Measurements from ENCODE around the gene MFSD12. TPM values are rescaled to one million over a fixed set of nuclear protein-coding genes. Genes with fewer than 3 reads are reported as not detected.
"Not testable (repeated sequence)": the region's sequence is repeated elsewhere in the genome, so short reads cannot be mapped to it uniquely, and the experiment has no call there.

MFSD12 gene
- total RNA-seq, 1 donor: 37.8 TPM

- no peaks in the 10 kb centered on the region for H3K9me3 ChIP-seq (ENCODE audit: low read depth, low read length)
- H3K4me1 ChIP-seq (ENCODE audit: insufficient read depth, low read length): peaks cover 10% of the 10 kb centered on the region
- H3K27me3 ChIP-seq (ENCODE audit: insufficient read depth, low read length): no peaks in the 10 kb centered on the region
- no peak overlapping the region for H3K4me3 ChIP-seq (ENCODE audit: low read length)
These were observed 39.7 kb downstream of the MFSD12 start for GRCh38 chr19:3517638-3518037.

- Histone ChIP-seq H3K27me3 (ENCODE audit: insufficient read depth, low read length) (no peaks in the 10 kb centered on the region), H3K4me3 (ENCODE audit: low read length) (no peak overlapping the region), H3K9me3 (ENCODE audit: low read depth, low read length) (no peaks in the 10 kb centered on the region), H3K4me1 (ENCODE audit: insufficient read depth, low read length) (peaks cover 10% of the 10 kb centered on the region)
These were observed 40.6 kb downstream of the MFSD12 start for GRCh38 chr19:3516675-3517207.

DNA sequence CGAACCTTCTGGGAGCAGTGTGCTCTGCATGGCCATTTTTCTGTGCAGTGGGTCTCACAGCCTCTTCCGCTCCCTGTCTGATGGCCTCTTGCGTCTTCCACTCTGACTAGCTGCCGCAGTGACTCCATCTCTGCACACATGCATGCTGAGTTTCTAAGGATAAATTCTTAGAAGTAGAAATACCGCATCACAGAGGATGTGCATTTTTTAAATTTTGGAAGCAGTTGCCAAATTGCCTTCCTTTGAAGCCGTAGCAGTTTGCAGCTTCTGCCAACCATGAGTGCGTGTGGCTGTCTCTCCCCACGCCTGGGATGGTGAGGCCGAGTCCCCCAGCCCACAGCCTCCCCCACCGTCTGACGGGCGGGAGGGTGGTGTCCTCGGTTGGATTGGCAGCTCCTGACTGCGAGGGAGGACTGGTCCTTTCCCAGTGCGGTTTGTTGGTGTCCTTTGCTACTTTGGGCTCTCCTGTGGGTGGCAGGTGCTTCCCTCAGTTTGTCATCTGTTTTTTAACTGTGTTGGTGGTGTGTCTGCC is 41.4 kb downstream of the MFSD12 start:
- Histone ChIP-seq H3K9me3 (ENCODE audit: low read depth, low read length) (no peaks in the 10 kb centered on the region), H3K4me3 (ENCODE audit: low read length) (no peak overlapping the region), H3K4me1 (ENCODE audit: insufficient read depth, low read length) (peaks cover 10% of the 10 kb centered on the region), H3K27me3 (ENCODE audit: insufficient read depth, low read length) (no peaks in the 10 kb centered on the region)

DNA sequence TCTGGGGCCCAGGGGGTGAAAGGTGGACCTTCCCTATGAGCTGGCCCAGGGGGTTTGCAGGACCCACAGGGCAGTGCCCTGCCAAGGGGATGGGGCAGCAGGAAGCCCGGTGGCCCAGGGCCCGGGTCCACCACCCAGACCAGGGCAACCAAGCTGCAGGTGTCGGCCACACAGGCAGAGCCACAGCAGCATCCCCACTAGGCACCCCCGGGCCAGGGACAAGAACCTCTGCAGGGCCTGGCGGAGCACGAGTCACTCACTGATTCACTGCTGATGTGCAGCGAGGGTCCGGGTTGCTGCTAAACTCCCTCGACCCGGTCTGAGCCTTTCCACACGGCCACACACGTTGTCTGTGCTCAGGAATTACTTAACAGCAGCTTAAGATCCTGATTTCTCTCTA is 42.5 kb downstream of the MFSD12 start:
- H3K4me3 ChIP-seq (ENCODE audit: low read length): no peak overlapping the region
- peaks cover 10% of the 10 kb centered on the region for H3K4me1 ChIP-seq (ENCODE audit: insufficient read depth, low read length)
- H3K27me3 ChIP-seq (ENCODE audit: insufficient read depth, low read length): no peaks in the 10 kb centered on the region
- H3K9me3 ChIP-seq (ENCODE audit: low read depth, low read length): no peaks in the 10 kb centered on the region

DNA sequence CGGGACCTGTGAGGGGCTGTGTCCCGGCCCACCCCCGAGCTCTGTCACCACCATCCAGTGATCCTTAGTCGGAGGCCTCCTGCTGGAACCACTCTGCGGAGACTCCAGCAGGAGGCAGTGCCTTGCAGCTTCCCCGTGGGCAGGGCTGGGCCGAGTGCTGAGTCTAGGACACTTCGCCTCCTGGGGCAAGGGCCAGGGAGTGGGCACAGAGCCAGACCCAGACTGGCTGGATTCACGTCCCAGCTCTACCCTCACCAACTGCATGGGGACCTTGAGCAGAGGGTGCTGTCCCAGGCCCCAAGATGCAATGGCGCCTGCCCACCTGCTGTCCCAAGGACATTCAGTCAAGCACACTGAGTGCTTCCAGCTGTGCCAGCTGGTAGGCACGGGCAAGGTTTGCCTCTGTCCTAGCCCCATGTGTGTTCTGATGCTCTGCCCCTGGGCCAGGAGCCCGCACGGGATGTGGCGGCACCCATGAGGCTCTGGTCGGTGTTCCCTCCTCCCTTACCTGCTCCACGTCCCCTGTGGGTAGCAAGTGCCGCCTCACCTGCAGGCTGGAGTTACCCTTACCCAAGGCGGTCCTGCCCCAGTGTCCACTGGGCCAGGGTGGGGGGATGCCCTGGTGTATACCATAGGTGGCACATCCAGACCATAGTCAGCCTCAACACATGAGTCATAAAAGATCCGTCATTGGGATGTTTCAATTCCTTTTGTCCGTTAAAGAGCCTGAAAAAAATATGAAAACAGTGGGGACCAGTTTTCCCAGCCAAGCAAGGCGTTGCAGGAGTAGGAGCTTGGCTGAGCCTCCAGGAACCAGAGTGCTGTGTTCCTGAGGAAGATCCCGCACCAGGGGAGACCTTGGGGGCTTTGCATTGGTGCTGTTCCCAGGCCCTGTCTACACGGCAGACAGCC is 43.9 kb downstream of the MFSD12 start:
- H3K27me3 ChIP-seq (ENCODE audit: insufficient read depth, low read length): no peaks in the 10 kb centered on the region
- peaks cover 16% of the 10 kb centered on the region for H3K4me1 ChIP-seq (ENCODE audit: insufficient read depth, low read length)
- no peak overlapping the region for H3K4me3 ChIP-seq (ENCODE audit: low read length)
- no peaks in the 10 kb centered on the region for H3K9me3 ChIP-seq (ENCODE audit: low read depth, low read length)

DNA sequence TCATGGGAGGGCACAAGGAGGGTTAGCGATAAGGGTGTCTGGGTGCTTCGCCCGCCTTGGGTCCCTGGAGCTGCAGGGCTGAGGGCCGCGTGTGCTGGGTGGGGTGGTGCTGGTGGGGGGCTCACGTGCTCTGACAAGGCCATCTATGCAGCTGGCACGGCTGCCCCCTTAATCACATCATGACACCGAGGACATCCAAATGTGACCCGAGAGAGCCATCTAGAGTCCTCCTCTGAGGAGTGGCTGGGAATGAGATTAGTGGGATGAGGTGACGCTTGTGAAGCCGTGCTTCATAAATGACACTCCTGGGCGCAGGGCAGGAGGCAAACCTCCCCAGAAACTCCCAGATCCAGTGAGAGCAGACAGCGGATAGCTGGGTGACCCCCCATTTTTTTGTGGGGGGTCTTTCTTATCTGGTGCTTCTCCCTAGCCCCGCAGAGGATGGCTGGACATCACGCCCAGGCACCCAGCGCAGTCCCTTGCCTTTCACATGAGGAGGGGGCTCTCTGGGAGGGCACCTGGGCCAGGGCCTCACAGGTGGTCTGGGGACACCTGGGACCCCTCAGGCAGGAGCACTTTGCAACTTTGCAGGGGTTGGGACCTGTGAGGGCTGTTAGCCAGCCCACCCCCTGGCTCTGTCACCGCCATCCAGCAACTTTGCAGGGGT is 44.7 kb downstream of the MFSD12 start:
- no peaks in the 10 kb centered on the region for H3K27me3 ChIP-seq (ENCODE audit: insufficient read depth, low read length)
- peaks cover 21% of the 10 kb centered on the region for H3K4me1 ChIP-seq (ENCODE audit: insufficient read depth, low read length)
- no peaks in the 10 kb centered on the region for H3K9me3 ChIP-seq (ENCODE audit: low read depth, low read length)
- no peak overlapping the region for H3K4me3 ChIP-seq (ENCODE audit: low read length)

DNA sequence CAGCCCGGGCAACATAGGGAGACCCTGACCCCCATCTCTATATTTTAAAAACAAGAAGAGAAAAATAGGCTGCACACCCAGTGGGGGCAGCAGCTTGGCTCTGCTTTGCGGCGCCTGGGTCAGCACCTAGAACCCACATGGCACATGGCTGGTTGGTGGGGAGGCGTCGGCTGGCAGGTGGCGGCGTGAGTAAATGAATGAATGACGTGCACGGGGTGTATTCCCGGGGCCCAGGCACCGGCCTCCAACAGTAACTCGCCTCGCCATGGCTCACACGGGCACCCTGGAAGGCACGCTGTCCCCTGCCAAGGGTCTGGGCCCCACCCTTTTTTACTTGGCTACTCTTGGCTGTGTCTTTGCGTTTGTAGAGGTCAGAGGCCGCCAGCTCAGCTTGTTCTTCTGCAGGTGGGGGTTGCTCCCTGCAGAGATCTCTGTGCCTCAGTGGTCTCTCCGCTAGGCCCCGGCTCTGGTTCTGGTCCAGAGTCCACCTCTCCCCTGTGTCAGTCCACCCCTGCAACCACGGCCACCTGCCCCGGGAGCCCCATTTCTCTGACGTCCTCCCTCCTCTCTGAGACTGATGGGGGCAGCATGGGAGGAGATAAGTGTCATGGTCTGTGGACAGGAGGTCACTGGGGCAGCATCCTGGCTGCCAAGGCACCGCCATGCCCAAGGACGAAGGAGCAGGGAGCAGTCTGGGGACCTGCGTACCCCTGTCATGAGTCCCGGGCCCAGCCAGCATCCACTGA is 45.7 kb downstream of the MFSD12 start:
- H3K4me1 ChIP-seq (ENCODE audit: insufficient read depth, low read length): peaks cover 21% of the 10 kb centered on the region
- no peaks in the 10 kb centered on the region for H3K27me3 ChIP-seq (ENCODE audit: insufficient read depth, low read length)

DNA sequence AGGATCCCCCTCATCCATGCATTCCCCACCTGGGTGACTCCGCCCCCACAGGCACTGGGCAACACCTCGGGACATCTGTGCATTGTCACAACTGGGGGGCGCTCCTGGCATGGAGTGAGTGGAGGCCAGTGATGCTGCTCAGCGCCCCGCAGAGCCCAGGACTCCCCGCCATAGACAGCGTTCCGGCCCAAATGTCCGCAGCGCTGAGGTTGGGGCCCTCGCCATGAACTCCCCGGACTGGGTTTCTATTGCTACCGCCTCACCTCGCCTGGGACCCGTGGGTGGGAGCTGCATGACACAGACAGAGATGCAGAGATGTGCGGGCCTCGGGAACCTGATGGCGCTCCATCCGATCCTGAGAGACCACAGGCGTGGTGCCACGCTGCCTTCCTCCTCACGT is 46.7 kb downstream of the MFSD12 start:
- Histone ChIP-seq H3K9me3 (ENCODE audit: low read depth, low read length) (no peaks in the 10 kb centered on the region), H3K4me3 (ENCODE audit: low read length) (no peak overlapping the region), H3K27me3 (ENCODE audit: insufficient read depth, low read length) (no peaks in the 10 kb centered on the region), H3K4me1 (ENCODE audit: insufficient read depth, low read length) (peaks cover 17% of the 10 kb centered on the region)

More for the DNA sequence above, 45.7 kb downstream of the MFSD12 start:
- no peaks in the 10 kb centered on the region for H3K9me3 ChIP-seq (ENCODE audit: low read depth, low read length)
- H3K4me3 ChIP-seq (ENCODE audit: low read length): no peak overlapping the region

GRCh38 chr19:3509566-3509989 is 47.8 kb downstream of the MFSD12 start:
- peaks cover 27% of the 10 kb centered on the region for H3K4me1 ChIP-seq (ENCODE audit: insufficient read depth, low read length)
- H3K4me3 ChIP-seq (ENCODE audit: low read length): no peak overlapping the region
- no peaks in the 10 kb centered on the region for H3K27me3 ChIP-seq (ENCODE audit: insufficient read depth, low read length)
- H3K9me3 ChIP-seq (ENCODE audit: low read depth, low read length): no peaks in the 10 kb centered on the region

- H3K9me3 ChIP-seq (ENCODE audit: low read depth, low read length): no peaks in the 10 kb centered on the region
- H3K4me3 ChIP-seq (ENCODE audit: low read length): no peak overlapping the region
- H3K27me3 ChIP-seq (ENCODE audit: insufficient read depth, low read length): no peaks in the 10 kb centered on the region
- peaks cover 27% of the 10 kb centered on the region for H3K4me1 ChIP-seq (ENCODE audit: insufficient read depth, low read length)
These were observed 48.4 kb downstream of the MFSD12 start for GRCh38 chr19:3508771-3509535.

DNA sequence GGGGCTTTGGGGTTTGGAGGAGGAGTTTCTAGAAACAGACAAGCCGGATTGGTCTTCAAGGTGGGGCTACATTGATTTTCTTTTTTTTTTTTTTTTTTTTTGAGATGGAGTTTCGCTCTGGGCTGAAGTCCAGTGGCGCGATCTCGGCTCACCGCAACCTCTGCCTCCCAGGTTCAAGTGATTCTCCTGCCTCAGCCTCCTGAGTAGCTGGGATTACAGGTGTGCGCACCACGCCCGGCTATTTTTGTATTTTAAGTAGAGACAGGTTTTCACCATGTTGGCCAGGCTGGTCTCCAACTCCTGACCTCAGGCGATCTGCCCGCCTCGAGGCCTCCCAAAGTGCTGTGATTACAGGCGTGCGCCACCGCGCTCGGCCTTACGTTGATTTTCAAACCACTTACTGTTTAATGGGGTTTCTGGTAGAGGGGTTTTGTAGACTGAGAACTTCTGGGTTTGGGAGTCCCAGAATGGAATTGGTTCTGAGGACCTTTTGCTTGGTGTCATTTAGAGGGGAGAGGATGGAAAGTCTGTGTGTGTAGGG is 49.2 kb downstream of the MFSD12 start:
- H3K4me1 ChIP-seq (ENCODE audit: insufficient read depth, low read length): peaks cover 27% of the 10 kb centered on the region
- not testable (repeated sequence) for H3K4me3 ChIP-seq (ENCODE audit: low read length); H3K9me3 ChIP-seq (ENCODE audit: low read depth, low read length); H3K27me3 ChIP-seq (ENCODE audit: insufficient read depth, low read length)

GRCh38 chr19:3507371-3508120 is 49.8 kb downstream of the MFSD12 start:
- Histone ChIP-seq H3K4me1 (ENCODE audit: insufficient read depth, low read length) (peaks cover 27% of the 10 kb centered on the region), H3K4me3 (ENCODE audit: low read length) (peak overlapping the region; percentile 78), H3K27me3 (ENCODE audit: insufficient read depth, low read length) (no peaks in the 10 kb centered on the region), H3K9me3 (ENCODE audit: low read depth, low read length) (no peaks in the 10 kb centered on the region)

Data from mononuclear cell (primary cell).